ENCODE measurements around the gene ZNF429.

- peak; percentile 70 for TF ChIP-seq CTCF (IDR thresholded peaks at IDR 0.05; ENCODE audit: insufficient read depth, low read length)
- no peak for TF ChIP-seq POLR2AphosphoS5 (IDR thresholded peaks at IDR 0.05; ENCODE audit: low read depth)
- no peak for TF ChIP-seq SPI1 (IDR thresholded peaks at IDR 0.05; ENCODE audit: borderline replicate concordance, low read depth)
Measured at GRCh38 chr19:21483589-21484170, 21.7 kb upstream of the ZNF429 start.
